NCI-H1436 (cell line): ENCODE data around the gene FBP2.
"Not testable (repeated sequence)": the region's sequence is repeated elsewhere in the genome, so short reads cannot be mapped to it uniquely, and the experiment has no call there.

ENCODE experiments used
- DNase-seq: peaks from one replicate; lab custom pipeline; 2025; lab: John Stamatoyannopoulos, UW

Gene FBP2

GRCh38 chr9:94606646-94607422, 13.2 kb upstream of the FBP2 start:
- DNase-seq = no peak

- peak; percentile 55 for DNase-seq
Observed at GRCh38 chr9:94603259-94604160, 9.9 kb upstream of the FBP2 start.

- DNase-seq = no peak
Observed at GRCh38 chr9:94602666-94603065, 9.0 kb upstream of the FBP2 start.

- no peak for DNase-seq
Observed at GRCh38 chr9:94600715-94601114, 7.1 kb upstream of the FBP2 start.

GRCh38 chr9:94600258-94600657, 6.6 kb upstream of the FBP2 start:
- no peak for DNase-seq

GRCh38 chr9:94599102-94599501, 5.5 kb upstream of the FBP2 start:
- no peak for DNase-seq

- not testable (repeated sequence) for DNase-seq
Observed at GRCh38 chr9:94592683-94593082, 941 bp downstream of the FBP2 start.

GRCh38 chr9:94591876-94592275, 1.7 kb downstream of the FBP2 start:
- DNase-seq = no peak

- not testable (repeated sequence) for DNase-seq
Observed at GRCh38 chr9:94591046-94591545, 2.5 kb downstream of the FBP2 start.

GRCh38 chr9:94588681-94589080, 4.9 kb downstream of the FBP2 start:
- DNase-seq = no peak

- DNase-seq = no peak
Observed at GRCh38 chr9:94586814-94587213, 6.8 kb downstream of the FBP2 start.

GRCh38 chr9:94586316-94586715, 7.3 kb downstream of the FBP2 start:
- no peak for DNase-seq

GRCh38 chr9:94584555-94584954, 9.1 kb downstream of the FBP2 start:
- no peak for DNase-seq

GRCh38 chr9:94581728-94582127, 11.9 kb downstream of the FBP2 start:
- no peak for DNase-seq

- no peak for DNase-seq
Observed at GRCh38 chr9:94577571-94577970, 16.1 kb downstream of the FBP2 start.

- no peak for DNase-seq
Observed at GRCh38 chr9:94577036-94577435, 16.6 kb downstream of the FBP2 start.

- no peak for DNase-seq
Observed at GRCh38 chr9:94576131-94576530, 17.5 kb downstream of the FBP2 start.

- no peak for DNase-seq
Observed at GRCh38 chr9:94568972-94569712, 24.5 kb downstream of the FBP2 start.

- no peak for DNase-seq
Observed at GRCh38 chr9:94568250-94568889, 25.3 kb downstream of the FBP2 start.

- no peak for DNase-seq
Observed at GRCh38 chr9:94567271-94567670, 26.4 kb downstream of the FBP2 start.

- no peak for DNase-seq
Observed at GRCh38 chr9:94566550-94566949, 27.1 kb downstream of the FBP2 start.

GRCh38 chr9:94564279-94564678, 29.3 kb downstream of the FBP2 start:
- not testable (repeated sequence) for DNase-seq
